HG03025 (cell line): ENCODE data around the gene VSIG10L2.

Experiments used
- ATAC-seq: cut with Tn5 transposase; IDR thresholded peaks from one replicate; pipeline ENCODE4 v1.9.1; 2021; ENCODE audit warnings: mild to moderate bottlenecking, moderate library complexity; ENCODE audit not compliant: unreplicated experiment, low FRiP score

VSIG10L2 gene

GRCh38 chr11:125945011-125945796, 640 bp upstream of the VSIG10L2 start:
- ATAC-seq = no peak

- no peak for ATAC-seq
Measured at GRCh38 chr11:125946712-125947418, 1.0 kb downstream of the VSIG10L2 start.

DNA sequence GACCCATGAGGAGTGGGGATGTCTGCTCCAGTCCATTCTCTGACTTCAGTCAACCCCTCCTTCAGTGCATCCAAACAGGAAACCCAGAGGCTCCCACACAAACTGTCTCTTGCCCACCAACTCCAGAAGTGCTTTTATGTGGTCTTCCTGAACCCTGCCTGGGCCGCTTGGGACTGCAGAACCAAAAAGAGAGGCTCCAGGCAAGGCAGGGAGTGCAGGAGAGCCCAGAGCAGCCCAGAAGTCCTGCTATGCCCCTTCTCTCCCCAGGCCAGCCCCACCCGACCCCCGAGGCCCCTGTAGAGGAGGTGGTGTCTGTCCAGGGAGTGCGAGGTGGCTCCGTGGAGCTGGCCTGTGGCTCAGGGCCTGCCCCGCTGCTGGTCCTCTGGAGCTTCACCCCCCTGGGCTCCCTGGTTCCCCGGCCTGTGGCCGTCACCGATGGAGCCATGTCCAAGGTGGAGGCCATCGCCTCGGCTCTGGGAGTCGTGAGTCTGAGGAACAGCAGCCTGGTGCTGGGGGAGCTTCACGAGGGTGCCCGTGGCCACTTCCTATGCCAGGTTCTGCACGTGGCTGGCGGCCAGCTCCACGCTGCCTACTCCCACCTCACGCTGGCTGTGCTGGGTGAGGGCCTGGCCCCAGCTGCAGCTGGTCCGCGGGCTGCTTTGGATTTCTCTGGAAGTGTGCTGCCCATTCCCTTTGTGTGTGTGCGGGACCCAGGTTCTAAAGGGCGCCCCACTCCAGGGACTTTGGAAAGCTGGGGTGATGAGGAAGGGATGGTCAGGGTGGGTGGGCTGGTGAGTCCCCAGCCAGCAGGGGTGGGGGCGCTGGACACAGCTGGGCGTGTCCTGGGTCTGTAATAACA, 1.8 kb downstream of the VSIG10L2 start:
- ATAC-seq = no peak

- ATAC-seq = no peak
Measured at GRCh38 chr11:125948278-125949051, 2.6 kb downstream of the VSIG10L2 start.

- ATAC-seq = no peak
Measured at GRCh38 chr11:125949271-125950177, 3.7 kb downstream of the VSIG10L2 start.

GRCh38 chr11:125950178-125950490, 4.3 kb downstream of the VSIG10L2 start:
- no peak for ATAC-seq

DNA sequence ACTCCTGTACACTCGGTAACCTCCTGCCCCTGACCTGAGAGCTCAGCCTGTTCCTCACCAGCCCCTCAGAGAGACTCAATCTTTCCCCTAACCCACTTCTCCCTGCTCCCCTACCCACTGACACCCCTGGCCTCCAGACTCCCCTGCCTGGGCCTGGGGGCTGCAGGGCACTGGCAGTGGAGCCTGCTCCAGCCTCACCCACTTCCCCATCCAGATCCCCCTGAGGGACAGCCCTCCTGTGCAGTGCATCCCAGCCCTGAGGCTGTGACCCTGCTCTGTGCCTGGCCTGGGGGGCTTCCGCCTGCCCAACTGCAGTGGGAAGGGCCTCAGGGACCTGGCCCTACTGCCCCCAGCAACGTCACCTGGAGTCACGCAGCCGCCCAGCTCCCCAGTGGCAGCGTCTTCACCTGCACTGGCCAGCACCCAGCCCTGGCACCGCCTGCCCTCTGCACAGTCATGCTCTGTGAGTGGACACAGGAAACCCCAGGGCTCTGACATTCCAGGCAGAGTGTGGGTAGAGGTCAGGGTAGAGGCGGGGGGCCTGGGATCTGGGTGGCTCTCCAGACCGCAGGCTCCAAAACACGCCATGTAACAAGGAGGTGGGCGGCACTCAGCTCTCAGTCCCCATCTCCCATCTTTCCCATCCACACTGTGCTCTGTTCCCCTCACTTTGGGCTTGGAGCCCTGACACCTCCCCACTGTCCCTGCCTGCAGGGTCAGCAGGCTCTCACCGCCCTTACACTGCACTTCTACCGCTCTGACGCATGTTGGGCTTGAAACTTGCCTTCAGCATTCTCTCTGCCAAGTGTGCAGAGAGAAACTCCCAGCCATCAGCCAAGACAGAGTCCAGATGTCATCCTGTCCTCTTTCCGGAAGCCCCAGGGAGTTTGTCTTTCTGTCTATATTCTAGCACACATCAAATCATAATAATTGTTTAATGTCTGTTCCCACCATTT, 5.1 kb downstream of the VSIG10L2 start:
- no peak for ATAC-seq

DNA sequence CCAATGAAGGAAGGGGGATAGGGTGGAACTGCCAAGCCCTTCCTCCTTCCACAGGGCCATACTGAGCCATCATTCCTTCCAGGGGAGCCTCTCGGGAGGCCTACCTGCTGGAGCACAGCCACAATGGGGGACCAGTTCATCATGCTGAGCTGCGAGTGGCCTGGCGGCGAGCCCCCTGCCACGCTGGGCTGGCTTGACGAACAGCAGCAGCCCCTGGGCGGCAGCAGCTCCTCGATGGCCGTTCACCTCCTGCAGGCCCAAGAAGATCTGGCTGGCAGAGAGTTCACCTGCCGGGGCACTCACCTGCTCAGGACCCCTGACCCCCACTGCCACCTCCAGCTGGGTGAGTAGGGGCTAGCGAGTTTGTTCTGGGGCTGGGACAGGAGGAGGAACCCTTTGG, 5.9 kb downstream of the VSIG10L2 start:
- no peak for ATAC-seq

- ATAC-seq = no peak
Measured at GRCh38 chr11:125952559-125952958, 6.7 kb downstream of the VSIG10L2 start.

DNA sequence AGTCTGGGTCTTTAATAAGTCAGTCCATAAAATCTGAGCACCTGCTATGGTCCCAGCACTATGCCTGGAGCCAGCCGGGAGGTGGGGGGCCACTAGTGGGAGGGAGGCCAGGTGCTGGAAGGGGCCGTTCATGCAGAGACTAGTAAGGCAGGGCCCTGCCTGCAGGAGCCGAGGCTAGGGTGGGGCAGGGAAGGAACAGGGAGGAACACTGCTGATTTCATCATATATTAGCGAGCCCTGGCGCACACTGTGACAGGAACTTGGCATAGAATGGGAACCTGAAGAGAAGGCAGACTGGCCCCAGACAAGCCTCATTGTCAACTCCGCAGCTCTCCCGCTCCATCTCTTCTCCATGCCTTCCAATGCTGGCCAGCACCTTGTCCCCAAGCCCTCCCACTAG, 7.1 kb downstream of the VSIG10L2 start:
- no peak for ATAC-seq

GRCh38 chr11:125953401-125953935, 7.6 kb downstream of the VSIG10L2 start:
- ATAC-seq = no peak

DNA sequence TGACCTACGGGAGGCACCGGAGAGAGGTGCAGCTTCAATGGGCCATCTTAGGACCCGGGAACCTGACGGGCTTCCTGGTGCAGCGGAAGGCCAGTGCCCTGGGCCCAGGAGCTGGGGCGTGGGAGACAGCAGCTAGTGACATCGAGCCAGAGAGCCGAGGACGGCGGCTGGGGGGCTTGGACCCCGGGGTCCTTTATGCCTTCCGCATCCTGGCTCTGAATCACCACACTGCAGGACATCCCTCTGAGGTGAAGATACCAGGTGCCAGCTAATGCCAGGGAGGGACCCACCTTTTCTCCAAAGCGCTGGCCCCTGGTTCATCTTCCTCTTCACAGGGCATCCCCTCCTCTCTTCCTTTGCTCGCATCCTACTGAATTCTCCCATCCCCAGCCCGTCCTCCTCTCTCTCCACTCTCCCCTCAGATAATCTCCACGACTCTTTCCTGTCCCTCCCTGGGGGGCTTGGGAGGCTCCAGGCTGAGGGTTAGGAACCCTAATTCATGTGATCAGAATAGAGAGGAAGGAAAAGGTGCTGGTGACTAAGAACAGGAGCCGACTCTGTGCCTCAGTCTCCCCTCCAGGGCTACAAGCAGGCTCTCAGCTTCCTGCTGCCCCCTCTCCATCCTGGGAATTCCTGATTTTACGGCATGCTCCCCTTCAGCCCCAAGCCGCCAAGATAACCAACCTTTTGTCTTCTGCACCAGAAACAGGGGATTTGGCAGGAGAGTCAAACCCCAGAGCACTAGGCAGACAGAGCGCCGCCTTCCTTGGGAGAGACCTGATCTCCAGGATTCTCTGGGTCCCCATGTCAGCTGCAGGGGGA, 8.5 kb downstream of the VSIG10L2 start:
- ATAC-seq = no peak

GRCh38 chr11:125954945-125955640, 9.2 kb downstream of the VSIG10L2 start:
- no peak for ATAC-seq

GRCh38 chr11:125955856-125956255, 10.0 kb downstream of the VSIG10L2 start:
- no peak for ATAC-seq

DNA sequence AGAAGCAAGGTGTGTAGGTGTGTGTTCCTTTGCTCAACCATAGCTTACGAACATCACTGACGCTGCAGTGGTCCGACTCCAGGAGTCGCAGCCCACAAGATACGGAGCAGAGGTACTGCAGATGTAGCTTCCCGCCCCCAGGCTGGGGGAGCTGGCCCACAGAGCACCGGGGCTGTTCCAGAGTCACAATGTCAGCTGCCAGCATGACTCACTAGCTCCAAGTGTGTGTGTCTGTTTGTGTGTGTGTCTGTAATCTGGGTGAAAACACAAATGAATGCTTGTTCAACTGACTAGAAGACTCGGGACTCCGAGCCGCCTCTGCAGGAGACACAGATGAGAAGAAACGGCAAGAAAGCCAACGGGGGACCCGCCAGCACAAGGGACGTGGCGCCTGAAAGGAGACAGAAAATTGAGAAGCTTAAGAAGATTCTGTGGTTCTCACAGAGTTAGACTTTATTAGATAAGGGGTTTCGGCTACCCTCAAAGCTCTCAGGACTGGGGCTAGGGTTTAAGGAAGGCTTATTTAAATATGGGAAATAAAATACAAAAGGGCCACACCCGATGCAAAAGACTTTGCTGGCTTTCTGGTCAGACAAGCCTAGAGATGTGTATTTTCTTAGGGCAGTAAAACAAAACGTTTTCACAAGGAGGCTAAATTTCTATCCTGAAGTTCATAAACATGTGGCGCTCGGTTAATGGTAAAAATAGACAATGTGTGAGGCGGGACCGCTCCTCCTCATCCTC, 10.7 kb downstream of the VSIG10L2 start:
- ATAC-seq = no peak
